Ecto neural progenitor cell (in vitro differentiated cells): ENCODE measurements around the gene GEMIN5.
"Not testable (repeated sequence)": the region's sequence is repeated elsewhere in the genome, so short reads cannot be mapped to it uniquely, and the experiment has no call there.

ENCODE experiments used
- DNase-seq: peaks from one replicate; pipeline ENCODE4 v3.0.0-alpha.2; 2018; ENCODE audit warnings: low spot score

GEMIN5 gene

DNA sequence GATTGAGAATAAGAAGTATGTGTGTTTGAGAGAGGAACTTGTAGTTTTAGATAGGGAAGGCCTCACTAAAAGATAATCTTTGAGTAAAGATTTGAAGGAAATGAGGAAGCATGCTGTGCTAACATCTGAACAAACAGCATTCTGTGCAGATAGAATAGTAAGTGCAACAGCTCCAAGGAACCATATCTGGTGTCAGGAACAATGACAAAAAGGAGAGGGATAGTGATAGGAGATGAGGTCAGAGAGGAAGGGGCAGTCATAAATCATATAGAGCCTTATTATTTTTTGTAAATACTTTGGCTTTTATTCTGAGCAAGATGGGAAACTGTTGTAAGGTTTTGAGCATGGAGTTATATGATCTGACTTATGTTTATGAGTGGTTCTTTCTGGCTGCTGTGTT lies 6.7 kb upstream of the GEMIN5 start:
- no peak for DNase-seq

DNA sequence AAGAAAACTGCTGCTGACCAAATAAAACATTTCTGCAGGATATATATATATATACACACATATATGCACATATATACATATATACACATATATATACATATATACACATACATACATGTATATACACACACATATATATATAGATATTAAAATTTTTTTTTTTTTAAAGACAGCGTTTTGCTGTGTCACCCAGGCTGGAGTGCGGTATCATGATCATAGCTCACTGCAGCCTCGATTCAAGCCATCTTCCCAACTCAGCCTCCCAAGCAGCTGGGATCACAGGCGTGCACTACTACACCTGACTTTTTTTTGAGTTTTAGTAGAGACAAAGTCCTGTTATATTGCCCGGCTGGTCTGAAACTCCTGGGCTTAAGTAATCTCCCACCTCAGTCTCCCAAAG lies 5.5 kb upstream of the GEMIN5 start:
- DNase-seq, result no peak

GRCh38 chr5:154940772-154941620 lies 3.0 kb upstream of the GEMIN5 start, which contains the start of gene MRPL22:
MRPL22 (plus strand) TSS chr5:154941073; CDS start chr5:154941111, 38 bp downstream.
- peak; percentile 96 for DNase-seq

DNA sequence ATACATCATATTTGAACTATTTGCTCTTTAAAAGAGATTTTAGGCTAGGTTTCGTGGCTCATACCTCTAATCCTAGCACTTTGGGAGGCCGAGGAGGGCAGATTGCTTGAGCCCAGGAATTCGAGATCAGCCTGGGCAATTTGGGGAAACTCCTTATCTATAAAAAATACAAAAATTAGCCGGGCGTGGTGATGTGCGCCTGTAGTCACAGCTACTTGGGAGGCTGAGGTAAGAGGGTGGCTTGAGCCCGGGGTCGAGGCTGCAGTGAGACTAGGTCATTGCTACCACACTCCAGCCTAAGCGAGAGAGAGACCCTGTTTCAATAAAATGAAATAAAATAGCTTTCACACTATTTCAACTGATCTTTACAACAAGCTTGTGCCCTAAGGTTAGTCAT lies 2.4 kb upstream of the GEMIN5 start:
- DNase-seq, result no peak

GRCh38 chr5:154939387-154939786 lies 1.4 kb upstream of the GEMIN5 start:
- not testable (repeated sequence) for DNase-seq

DNA sequence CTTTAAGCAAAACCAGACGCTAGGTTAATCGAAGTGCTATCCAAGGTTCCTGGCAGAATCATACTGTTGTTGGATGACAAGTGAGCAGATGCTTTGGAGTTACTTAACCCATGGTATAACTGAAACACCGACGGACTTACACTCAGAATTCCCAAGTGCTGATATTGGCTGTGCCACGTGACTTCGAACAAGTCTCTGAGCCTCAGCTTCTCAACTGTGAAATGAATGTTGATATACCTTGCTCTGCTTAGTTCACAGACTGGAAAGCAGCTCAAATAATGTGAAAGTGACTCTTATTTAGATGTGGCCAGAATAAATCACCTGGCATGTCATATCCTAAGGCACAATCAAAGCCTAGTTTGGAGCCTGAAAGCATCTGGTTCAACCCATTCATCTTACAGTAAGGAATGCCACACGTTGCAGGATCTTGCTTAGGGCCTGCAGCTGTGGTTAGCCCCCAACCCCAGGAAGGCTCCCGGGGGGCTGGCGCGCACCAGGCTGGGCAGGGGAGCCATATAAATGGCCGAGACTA lies 759 bp downstream of the GEMIN5 start:
- DNase-seq, result no peak

DNA sequence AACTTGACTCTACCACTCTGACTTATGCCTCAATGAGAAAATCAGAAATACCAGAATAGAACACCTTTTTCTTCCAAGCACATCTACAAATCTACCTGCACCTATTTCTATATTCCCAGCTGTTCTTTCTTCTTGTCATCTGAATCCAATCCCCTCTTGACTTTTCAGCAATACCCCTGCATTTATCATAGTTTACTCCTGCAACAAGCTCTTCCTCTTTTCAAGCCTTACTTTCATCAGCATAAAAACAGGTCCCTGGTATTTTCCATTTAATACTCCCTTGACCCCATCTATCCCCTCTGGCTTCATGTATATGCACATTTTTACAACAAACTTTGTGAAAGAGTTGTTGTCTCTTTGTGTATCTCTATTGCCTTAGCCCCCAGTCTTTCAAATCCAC lies 3.1 kb downstream of the GEMIN5 start:
- DNase-seq, result no peak

DNA sequence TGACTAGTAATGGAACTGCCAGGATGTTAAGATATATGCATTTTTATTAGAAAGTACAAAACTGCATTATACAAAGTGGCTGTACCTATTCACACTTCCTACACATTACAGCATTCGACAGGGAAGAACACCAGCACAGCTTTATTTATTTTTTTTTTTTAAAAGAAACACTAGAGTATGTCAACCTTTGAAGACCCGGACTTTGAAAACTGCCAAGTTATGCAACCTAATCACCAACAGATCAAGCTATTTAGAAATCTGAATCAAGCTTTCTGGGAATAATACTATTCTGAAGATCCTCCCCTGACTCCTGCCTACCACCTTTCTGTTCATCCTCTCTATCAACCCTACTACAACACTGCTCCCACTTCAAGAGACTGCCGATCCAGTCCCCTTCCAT lies 4.5 kb downstream of the GEMIN5 start:
- no peak for DNase-seq

GRCh38 chr5:154923441-154924430 lies 14.3 kb downstream of the GEMIN5 start:
- no peak for DNase-seq

DNA sequence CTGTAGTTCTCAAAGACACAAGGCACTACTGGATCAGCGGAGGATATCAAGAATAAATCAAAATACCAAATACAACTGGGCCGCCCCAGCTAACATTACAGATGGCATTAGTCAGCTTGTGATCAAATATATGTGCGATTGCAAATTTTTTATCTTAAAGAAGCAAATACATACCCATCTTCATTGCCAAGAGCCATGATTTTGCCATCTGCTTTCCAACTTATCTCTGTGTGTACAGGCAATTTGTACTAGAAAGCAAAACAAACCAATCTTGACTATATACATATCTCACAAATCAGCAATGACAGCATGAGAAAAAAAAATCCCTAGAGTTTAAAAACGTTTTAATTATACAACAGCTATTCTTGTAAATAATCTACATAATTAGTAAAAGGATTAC lies 20.3 kb downstream of the GEMIN5 start:
- DNase-seq, result no peak

GRCh38 chr5:154916874-154917273 lies 21.1 kb downstream of the GEMIN5 start:
- no peak for DNase-seq

- DNase-seq, result not testable (repeated sequence)
These were observed 32.4 kb downstream of the GEMIN5 start for GRCh38 chr5:154905601-154906000.

- no peak for DNase-seq
These were observed 36.1 kb downstream of the GEMIN5 start for GRCh38 chr5:154901913-154902312.

- DNase-seq, result no peak
These were observed 36.7 kb downstream of the GEMIN5 start for GRCh38 chr5:154901276-154901675.

DNA sequence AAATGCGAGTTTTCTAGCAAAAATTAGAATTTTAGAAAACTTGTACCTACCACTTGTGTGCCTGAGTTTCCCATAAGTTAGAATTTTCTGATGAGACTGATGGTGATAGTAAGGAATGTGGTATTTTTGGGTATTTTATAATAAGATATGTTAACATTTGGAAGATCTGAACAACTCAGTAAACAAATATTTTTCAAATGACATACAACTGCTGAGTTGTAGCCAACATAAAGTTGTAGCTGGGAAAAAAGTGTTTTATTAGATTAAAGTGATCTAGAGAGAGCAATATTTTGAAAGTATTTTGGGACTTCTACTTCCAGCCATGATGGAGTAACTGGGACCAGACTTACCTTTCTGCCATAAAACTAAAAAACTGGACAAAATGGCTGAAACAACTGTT lies 37.9 kb downstream of the GEMIN5 start:
- DNase-seq, result no peak

GRCh38 chr5:154899151-154899816 lies 38.7 kb downstream of the GEMIN5 start:
- no peak for DNase-seq

- no peak for DNase-seq
These were observed 39.8 kb downstream of the GEMIN5 start for GRCh38 chr5:154898210-154898609.

GRCh38 chr5:154896562-154897165 lies 41.3 kb downstream of the GEMIN5 start:
- no peak for DNase-seq

DNA sequence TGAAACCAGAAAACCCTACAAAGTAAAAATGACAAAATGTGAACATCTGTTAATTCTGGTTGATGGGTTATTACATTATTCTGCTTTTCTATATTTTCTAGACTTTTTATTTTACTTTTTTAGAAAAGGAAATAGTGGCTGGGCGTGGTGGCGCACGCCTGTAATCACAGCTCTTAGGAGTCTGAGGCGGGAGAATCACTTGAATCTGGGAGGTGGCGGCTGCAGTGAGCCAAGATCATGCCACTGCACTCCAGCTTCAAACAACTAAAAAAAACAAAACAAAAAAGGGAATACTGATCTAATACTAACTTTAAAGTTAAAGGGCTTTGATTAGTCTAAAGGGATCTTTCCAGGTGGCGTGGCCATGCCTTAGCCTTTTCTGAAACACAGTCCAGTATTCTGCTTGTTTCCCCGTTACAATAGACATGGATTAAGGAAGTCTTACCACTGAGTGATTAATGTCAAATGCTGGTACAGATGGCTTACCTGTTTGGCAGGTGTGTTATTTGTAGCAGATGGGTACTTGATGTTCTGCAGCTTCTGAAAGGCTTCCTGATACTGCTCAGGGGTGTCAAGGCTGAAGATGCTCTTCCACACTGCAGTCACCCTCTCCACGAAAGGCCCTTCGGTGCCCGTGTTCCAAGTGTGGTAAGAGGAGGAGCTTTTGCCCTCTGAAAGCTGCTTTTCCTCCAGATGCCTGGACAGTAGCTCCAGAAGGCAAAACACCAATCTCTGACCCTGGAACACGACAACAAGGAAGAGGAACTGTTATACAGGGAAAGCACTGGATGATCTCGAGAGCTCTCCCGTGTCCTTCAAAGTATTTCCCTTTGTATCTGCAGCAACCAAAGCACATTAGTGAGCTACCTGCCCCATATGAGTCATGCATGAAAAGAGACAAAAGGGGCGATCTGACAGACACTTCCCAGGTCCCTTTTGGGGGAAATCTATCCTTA lies 42.1 kb downstream of the GEMIN5 start:
- DNase-seq, result no peak

DNA sequence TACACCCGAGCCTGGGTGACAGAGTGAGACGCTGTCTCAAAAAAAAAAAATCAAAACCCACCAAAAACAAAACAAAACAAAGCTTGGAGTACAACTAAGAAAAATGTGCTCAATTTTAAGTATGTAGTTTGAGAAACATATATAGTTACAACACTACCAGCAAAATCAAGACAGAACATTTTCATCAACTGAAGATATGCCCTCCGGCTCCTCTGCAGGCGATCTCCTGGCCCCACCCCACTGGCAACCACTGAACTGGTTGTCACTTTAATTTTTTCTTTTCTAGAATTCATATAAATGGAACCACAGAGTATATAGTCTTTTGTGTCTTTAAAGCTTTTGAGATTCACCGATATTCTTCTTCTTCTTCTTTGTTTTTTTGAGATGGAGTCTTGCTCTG lies 44.6 kb downstream of the GEMIN5 start:
- DNase-seq, result no peak
